Activated T-cell treated with anti-CD3 and anti-CD28 coated beads, Interleukin-2, amount 50 U/mL, for 72 hours (primary cell): Measurements from ENCODE around the gene DIP2C. TPM values are rescaled to one million over a fixed set of nuclear protein-coding genes. Genes with fewer than 3 reads are reported as not detected.
"Not testable (repeated sequence)": the region's sequence is repeated elsewhere in the genome, so short reads cannot be mapped to it uniquely, and the experiment has no call there.

Experiments
- ATAC-seq, 2 donors: fragments of 150-1000 bp; cut with Tn5 transposase; replicated peaks in 1 of 2; 2 replicates each; pipeline ENCODE4 v1.10.0; 2021; ENCODE audit warnings: moderate library complexity in 2 of 2, mild to moderate bottlenecking in 1 of 2
- DNase-seq, 2 donors: peaks; one replicate each; pipeline ENCODE4 v3.0.0; 2021 to 2022; ENCODE audit warnings: mixed read lengths in 1 of 2
- H3K27ac Mint-ChIP-seq: one replicate; pipeline ENCODE4 v1.8.0; 2022; ENCODE audit warnings: mild to moderate bottlenecking, moderate library complexity, mixed read lengths
- H3K27me3 Mint-ChIP-seq: one replicate; pipeline ENCODE4 v1.8.0; 2022; ENCODE audit warnings: low read depth, mixed read lengths
- H3K36me3 Mint-ChIP-seq, 2 donors: one replicate each; pipeline ENCODE4 v1.8.0; 2022; ENCODE audit warnings: mixed read lengths in 2 of 2, mild to moderate bottlenecking in 1 of 2; ENCODE audit not compliant: insufficient read depth in 2 of 2
- H3K4me1 Mint-ChIP-seq: one replicate; pipeline ENCODE4 v1.8.0; 2022; ENCODE audit warnings: low read depth, mixed read lengths
- H3K4me3 Mint-ChIP-seq, 2 donors: one replicate each; pipeline ENCODE4 v1.8.0; 2022; ENCODE audit warnings: mild to moderate bottlenecking in 2 of 2, mixed read lengths in 2 of 2, moderate library complexity in 2 of 2
- H3K9me3 Mint-ChIP-seq, 2 donors: one replicate each; pipeline ENCODE4 v1.8.0; 2022; ENCODE audit warnings: mixed read lengths in 2 of 2
- total RNA-seq, 2 donors: library from RNA; stranded (reverse); gene quantifications; one replicate each; pipeline ENCODE4 v1.2.3, GENCODE V29; 2022

Gene DIP2C
- total RNA-seq, 2 donors from 2014 or later: 0.70 to 1.6 TPM

GRCh38 chr10:689121-689451, 382 bp downstream of the DIP2C start:
- Mint-ChIP-seq H3K4me1 (peaks cover 7% of the 10 kb centered on the region), H3K36me3 (peaks cover 0 to 5% of the 10 kb centered on the region in 2 donors), H3K4me3 (no peak overlapping the region), H3K27me3 (peaks cover 49% of the 10 kb centered on the region), H3K27ac (no peak overlapping the region), H3K9me3 (no peaks in the 10 kb centered on the region)
- ATAC-seq (peak in 1 of 2 donors; percentile 6), DNase-seq (no peak)

DNA sequence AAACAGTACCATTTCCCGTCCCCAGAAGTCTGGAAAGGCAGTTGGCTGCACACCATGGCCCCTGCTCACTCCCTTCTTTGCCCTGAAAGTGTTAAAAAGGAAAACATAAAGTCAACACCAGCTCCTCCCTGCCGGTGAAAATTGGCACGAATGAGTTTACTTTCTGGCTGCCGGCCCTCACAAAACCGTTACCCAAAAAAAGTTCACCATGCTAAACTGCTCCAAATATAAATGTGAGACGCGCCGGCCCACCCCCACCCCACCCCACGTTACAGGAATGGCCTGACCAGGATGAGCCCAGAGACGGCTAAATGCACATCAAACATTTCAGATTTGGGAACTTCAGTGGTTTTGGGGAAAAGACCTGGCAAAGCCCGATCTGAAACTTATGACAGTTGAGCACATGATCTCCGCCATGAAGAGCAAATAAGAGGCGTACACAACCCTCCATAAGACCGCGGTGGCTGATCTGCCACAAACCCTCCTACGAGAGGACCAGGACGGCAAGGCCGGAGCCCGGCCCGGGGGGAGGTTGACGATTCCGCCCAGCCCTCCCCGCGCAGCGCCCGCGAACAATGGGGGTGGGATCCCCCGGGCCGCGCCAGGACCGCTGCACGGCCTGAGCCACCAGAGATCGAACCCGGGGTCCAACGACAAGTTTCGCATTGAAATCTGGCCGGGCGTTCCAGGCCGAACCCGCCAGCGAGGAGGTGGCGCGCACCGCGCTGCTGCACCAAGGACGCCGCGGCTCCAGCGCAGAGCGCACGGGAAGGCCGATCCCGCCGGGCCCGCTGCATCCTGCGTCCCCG, 952 bp downstream of the DIP2C start:
- Mint-ChIP-seq H3K4me1 (peaks cover 7% of the 10 kb centered on the region), H3K9me3 (no peaks in the 10 kb centered on the region), H3K4me3 (peak overlapping the region; percentile 32 to 56), H3K36me3 (peaks cover 0 to 5% of the 10 kb centered on the region in 2 donors), H3K27ac (no peak overlapping the region), H3K27me3 (peaks cover 45% of the 10 kb centered on the region)
- peak in 1 of 2 donors; percentile 18 for ATAC-seq
- DNase-seq: no peak

GRCh38 chr10:687583-688311, 1.7 kb downstream of the DIP2C start:
- Mint-ChIP-seq H3K9me3 (no peaks in the 10 kb centered on the region), H3K27me3 (peaks cover 45% of the 10 kb centered on the region), H3K27ac (no peak overlapping the region), H3K36me3 (peaks cover 0 to 5% of the 10 kb centered on the region in 2 donors), H3K4me1 (peaks cover 7% of the 10 kb centered on the region), H3K4me3 (no peak overlapping the region)
- DNase-seq (no peak), ATAC-seq (no peak)

DNA sequence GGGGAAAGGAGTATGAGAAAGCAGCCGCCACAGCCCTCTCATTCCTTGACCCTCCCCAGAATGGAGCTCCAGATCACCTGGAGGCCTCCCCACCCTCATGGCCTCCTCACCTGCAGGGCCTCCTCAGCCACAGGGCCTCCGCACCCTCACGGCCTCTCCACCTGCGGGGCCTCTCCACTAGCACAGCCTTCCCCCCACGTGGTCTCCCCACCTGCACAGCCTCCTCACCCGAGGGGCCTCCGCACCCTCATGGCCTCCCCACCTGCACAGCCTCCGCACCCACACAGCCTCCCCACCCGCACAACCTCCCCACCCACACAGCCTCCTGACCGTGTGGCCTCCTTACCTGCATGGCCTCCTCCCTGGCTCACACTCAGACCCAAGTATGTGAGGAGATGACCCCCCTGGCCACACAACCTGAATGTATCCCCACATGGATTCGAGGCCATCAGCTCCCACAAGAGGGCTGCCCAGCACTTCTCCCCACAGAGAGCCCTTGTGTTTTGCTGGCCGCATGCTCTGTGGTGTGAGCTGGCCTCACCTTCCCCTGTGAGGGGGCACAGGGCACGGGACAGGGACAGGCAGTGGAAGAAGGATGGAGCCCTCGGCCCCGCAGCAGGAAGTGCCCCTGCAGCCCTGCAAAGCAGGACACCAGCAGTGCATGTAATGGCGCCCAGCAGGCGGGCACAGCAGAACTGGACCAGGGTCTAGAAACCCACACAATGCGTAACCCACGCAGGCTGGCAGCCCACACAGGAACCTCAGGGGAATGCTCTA, 3.1 kb downstream of the DIP2C start:
- H3K27me3 Mint-ChIP-seq: peaks cover 39% of the 10 kb centered on the region

GRCh38 chr10:685613-686012, 3.9 kb downstream of the DIP2C start:
- no peak for ATAC-seq
- DNase-seq: no peak
- Mint-ChIP-seq H3K9me3 (no peaks in the 10 kb centered on the region), H3K27me3 (peaks cover 32% of the 10 kb centered on the region), H3K4me3 (no peak overlapping the region), H3K27ac (no peak overlapping the region), H3K36me3 (peaks cover 0 to 3% of the 10 kb centered on the region in 2 donors), H3K4me1 (peaks cover 5% of the 10 kb centered on the region)

More for the DNA sequence above, 3.1 kb downstream of the DIP2C start:
- Mint-ChIP-seq H3K4me1 (peaks cover 7% of the 10 kb centered on the region), H3K9me3 (no peaks in the 10 kb centered on the region), H3K36me3 (peaks cover 0 to 5% of the 10 kb centered on the region in 2 donors), H3K27ac (no peak overlapping the region), H3K4me3 (no peak overlapping the region)
- DNase-seq: no peak
- no peak for ATAC-seq

DNA sequence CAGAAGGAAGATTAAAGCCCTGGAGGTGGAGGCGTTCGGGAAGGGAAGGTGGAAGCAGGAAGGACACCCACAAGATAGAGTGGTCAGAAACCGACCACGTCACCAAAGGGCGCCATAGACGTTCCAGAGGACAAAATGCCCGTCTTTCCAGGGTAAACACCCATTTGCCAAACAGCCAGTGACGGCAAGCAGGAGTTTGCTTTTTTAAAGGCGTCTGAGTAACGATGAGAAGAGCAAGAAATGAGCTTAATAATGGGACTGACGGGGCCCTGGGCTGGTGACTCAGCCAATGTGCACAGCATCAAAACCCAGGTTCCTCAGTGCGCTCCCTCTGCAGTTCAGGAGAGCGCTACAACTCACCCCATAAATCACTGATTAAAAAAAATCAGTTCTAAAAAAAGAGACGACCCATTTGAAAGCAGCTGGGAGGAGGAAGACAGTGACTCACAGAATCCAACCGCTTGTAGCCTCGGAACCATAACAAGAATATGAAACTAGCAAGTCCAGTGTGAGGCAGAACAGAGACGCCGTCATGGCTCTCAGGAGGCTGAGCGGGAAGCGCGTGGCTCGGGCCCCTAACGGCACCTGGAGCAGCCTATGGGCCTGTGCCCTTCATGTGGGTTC, 5.9 kb downstream of the DIP2C start:
- ATAC-seq (no peak), DNase-seq (no peak)
- no peak overlapping the region for H3K4me3 Mint-ChIP-seq
- no peaks in the 10 kb centered on the region for H3K9me3 Mint-ChIP-seq
- H3K27ac Mint-ChIP-seq: no peak overlapping the region
- H3K27me3 Mint-ChIP-seq: peaks cover 26% of the 10 kb centered on the region
- H3K36me3 Mint-ChIP-seq: no peaks in the 10 kb centered on the region
- no peaks in the 10 kb centered on the region for H3K4me1 Mint-ChIP-seq

- H3K9me3 Mint-ChIP-seq: no peaks in the 10 kb centered on the region
- H3K4me1 Mint-ChIP-seq: no peaks in the 10 kb centered on the region
- ATAC-seq: no peak
- H3K4me3 Mint-ChIP-seq: no peak overlapping the region
- no peak for DNase-seq
- H3K27ac Mint-ChIP-seq: no peak overlapping the region
- peaks cover 26% of the 10 kb centered on the region for H3K27me3 Mint-ChIP-seq
- H3K36me3 Mint-ChIP-seq: no peaks in the 10 kb centered on the region
Measured at GRCh38 chr10:682931-683447, 6.5 kb downstream of the DIP2C start.

- ATAC-seq: no peak
- H3K4me3 Mint-ChIP-seq: no peak overlapping the region
- H3K36me3 Mint-ChIP-seq: no peaks in the 10 kb centered on the region
- no peaks in the 10 kb centered on the region for H3K9me3 Mint-ChIP-seq
- no peak overlapping the region for H3K27ac Mint-ChIP-seq
- H3K4me1 Mint-ChIP-seq: peaks cover 12% of the 10 kb centered on the region
- no peak for DNase-seq
- H3K27me3 Mint-ChIP-seq: peaks cover 17% of the 10 kb centered on the region
Measured at GRCh38 chr10:681670-682318, 7.7 kb downstream of the DIP2C start.

DNA sequence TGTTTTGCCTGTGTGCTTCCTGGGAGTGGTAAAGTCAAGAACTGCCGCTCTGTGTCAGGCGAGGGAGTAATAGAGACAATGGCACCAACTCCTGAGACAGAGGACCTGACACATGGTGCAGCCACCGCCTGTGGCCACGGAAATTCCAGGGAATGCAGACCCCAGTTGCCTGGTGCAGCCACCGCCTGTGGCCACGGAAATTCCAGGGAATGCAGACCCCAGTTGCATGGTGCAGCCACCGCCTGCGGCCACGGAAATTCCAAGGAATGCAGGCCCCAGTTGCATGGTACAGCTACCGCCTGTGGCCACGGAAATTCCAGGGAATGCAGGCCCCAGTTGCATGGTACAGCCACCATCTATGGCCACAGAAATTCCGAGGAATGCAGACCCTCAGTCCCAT, 8.7 kb downstream of the DIP2C start:
- peaks cover 17% of the 10 kb centered on the region for H3K27me3 Mint-ChIP-seq
- no peak overlapping the region for H3K27ac Mint-ChIP-seq
- H3K36me3 Mint-ChIP-seq: no peaks in the 10 kb centered on the region
- DNase-seq (no peak), ATAC-seq (no peak)
- no peaks in the 10 kb centered on the region for H3K9me3 Mint-ChIP-seq
- peaks cover 22% of the 10 kb centered on the region for H3K4me1 Mint-ChIP-seq
- no peak overlapping the region for H3K4me3 Mint-ChIP-seq

GRCh38 chr10:680146-680545, 9.3 kb downstream of the DIP2C start:
- ATAC-seq (no peak), DNase-seq (no peak)
- no peak overlapping the region for H3K4me3 Mint-ChIP-seq
- H3K27ac Mint-ChIP-seq: no peak overlapping the region
- H3K9me3 Mint-ChIP-seq: no peaks in the 10 kb centered on the region
- no peaks in the 10 kb centered on the region for H3K36me3 Mint-ChIP-seq
- H3K4me1 Mint-ChIP-seq: peaks cover 24% of the 10 kb centered on the region
- H3K27me3 Mint-ChIP-seq: peaks cover 21% of the 10 kb centered on the region

DNA sequence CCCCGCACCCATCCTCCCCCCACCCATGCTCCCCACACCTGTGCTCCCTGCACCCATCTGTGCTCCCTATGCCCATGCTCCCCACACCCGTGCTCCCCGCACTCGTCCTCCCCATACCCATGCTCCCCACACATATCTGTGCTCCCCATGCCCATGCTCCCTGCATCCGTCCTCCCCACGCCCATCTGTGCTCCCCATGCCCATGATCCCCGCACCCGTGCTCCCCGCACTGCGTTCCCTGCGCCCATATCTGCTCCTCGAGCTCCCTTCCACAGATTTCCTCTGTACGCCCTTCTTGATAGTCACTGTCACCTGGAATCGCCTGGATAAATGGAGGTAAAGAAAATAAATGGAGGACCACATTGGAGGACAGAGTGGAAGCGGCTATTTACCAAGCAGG, 9.9 kb downstream of the DIP2C start:
- peaks cover 26% of the 10 kb centered on the region for H3K27me3 Mint-ChIP-seq
- ATAC-seq: no peak
- H3K9me3 Mint-ChIP-seq: no peaks in the 10 kb centered on the region
- H3K27ac Mint-ChIP-seq: no peak overlapping the region
- H3K4me1 Mint-ChIP-seq: peaks cover 24% of the 10 kb centered on the region
- no peak overlapping the region for H3K4me3 Mint-ChIP-seq
- H3K36me3 Mint-ChIP-seq: no peaks in the 10 kb centered on the region
- DNase-seq: no peak

- not testable (repeated sequence) for H3K36me3 Mint-ChIP-seq, DNase-seq, H3K4me3 Mint-ChIP-seq, ATAC-seq, H3K9me3 Mint-ChIP-seq, H3K27ac Mint-ChIP-seq
- Mint-ChIP-seq H3K4me1 (peaks cover 24% of the 10 kb centered on the region), H3K27me3 (peaks cover 25% of the 10 kb centered on the region)
Measured at GRCh38 chr10:678662-679005, 10.8 kb downstream of the DIP2C start.
